GM18951 (cell line): ENCODE measurements around the gene TTC31.

Source experiments
- POLR2A ChIP-seq: IDR thresholded peaks from 4 replicates; pipeline ENCODE4 v1.6.1; 2011; ENCODE audit warnings: mild to moderate bottlenecking; ENCODE audit not compliant: insufficient read length, insufficient read depth; ENCODE audit errors: extremely low read depth
- in situ Hi-C: fragments of 300-500 bp; cut with MboI; formaldehyde crosslinking; loops from one replicate; pipeline ENCODE4 v1.12.0; 2022; ENCODE audit warnings: low sequenced_read_pairs, mixed read lengths, inconsistent platforms; ENCODE audit not compliant: unreplicated experiment

The TTC31 gene

GRCh38 chr2:74512744-74513604, 30.1 kb downstream of the TTC31 start:
- TF ChIP-seq POLR2A = no peak
- in situ Hi-C loops = no loop called here

GRCh38 chr2:74513605-74514367, 30.9 kb downstream of the TTC31 start:
- in situ Hi-C loops = no loop called here
- TF ChIP-seq POLR2A = no peak

GRCh38 chr2:74514368-74515270, 31.7 kb downstream of the TTC31 start, which contains the start of gene TLX2:
Gene TLX2, plus strand, starts transcription at chr2:74514450. Its CDS starts 357 bp downstream, at chr2:74514807.
- in situ Hi-C loops = no loop called here
- TF ChIP-seq POLR2A = no peak

GRCh38 chr2:74515271-74515980, 32.5 kb downstream of the TTC31 start:
- in situ Hi-C loops = no loop called here
- no peak for TF ChIP-seq POLR2A

- in situ Hi-C loops = no loop called here
- TF ChIP-seq POLR2A = no peak
Observed at GRCh38 chr2:74515981-74516633, 33.2 kb downstream of the TTC31 start.

GRCh38 chr2:74516650-74517049, 33.8 kb downstream of the TTC31 start:
- in situ Hi-C loops = no loop called here
- TF ChIP-seq POLR2A = no peak

- in situ Hi-C loops = no loop called here
Observed at GRCh38 chr2:74522516-74522915, 39.6 kb downstream of the TTC31 start.

GRCh38 chr2:74524005-74524404, 41.1 kb downstream of the TTC31 start:
- TF ChIP-seq POLR2A = no peak
- in situ Hi-C loops = no loop called here

More at GRCh38 chr2:74522516-74522915, 39.6 kb downstream of the TTC31 start:
- no peak for TF ChIP-seq POLR2A

GRCh38 chr2:74524955-74525716, 42.3 kb downstream of the TTC31 start:
- TF ChIP-seq POLR2A = no peak
- in situ Hi-C loops = no loop called here

GRCh38 chr2:74525717-74526648, 43.1 kb downstream of the TTC31 start, which contains the start of gene DQX1:
Gene DQX1, minus strand, starts transcription at chr2:74526231. Its CDS starts 502 bp downstream, at chr2:74525729.
- in situ Hi-C loops = no loop called here

GRCh38 chr2:74526649-74527230, 43.9 kb downstream of the TTC31 start:
- TF ChIP-seq POLR2A = no peak
- in situ Hi-C loops = no loop called here

More at GRCh38 chr2:74525717-74526648, 43.1 kb downstream of the TTC31 start, which contains the start of gene DQX1:
- no peak for TF ChIP-seq POLR2A
